ENCODE results near the gene KSR2. TPM values are rescaled to one million over a fixed set of nuclear protein-coding genes. Genes with fewer than 3 reads are reported as not detected.

Gene KSR2
- total RNA-seq, 2 donors from 2014 or later: 0.07 to 0.08 TPM

DNA sequence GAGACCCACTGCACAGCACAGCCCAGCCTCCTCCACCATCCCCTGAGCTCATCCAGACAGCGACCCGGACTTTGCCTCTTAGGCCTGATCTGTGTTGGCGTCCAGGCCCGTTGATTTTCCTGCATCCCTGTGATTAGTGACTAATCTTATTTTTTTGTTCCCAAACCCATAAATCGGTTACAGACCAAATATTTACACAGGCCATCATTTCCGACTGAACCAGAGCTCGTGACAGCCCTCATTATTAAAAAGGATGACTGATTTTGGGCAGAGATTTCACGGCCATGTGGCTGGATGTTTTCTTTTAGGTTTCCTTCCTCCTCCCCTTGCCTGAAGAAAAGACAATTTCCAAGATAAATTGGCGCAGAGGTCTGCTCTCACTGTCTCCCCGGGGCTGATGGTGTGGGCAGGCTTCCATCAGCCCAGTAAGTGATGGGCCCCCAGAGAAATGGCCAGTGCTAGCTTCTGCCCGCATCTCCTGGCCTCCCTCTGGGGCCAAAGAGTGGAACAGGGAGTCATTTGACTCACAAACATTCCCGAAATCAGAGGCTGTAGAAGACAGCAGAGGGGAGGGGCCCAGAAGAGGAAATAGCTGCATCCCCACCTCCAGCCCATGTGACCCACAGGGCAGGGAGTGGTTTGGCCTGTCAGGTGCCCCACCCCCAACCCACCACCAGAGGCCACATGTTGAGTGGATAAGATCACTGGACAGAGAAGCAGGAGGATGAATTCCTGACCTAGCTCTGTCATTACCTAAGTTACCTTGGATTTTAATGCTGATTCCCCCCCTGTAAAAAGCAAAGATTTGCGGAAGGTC is 283.5 kb downstream of the KSR2 start:
- no peaks in the 10 kb centered on the region for H3K36me3 ChIP-seq
- H3K9me3 ChIP-seq: no peaks in the 10 kb centered on the region
- TF ChIP-seq, protein P1, sequence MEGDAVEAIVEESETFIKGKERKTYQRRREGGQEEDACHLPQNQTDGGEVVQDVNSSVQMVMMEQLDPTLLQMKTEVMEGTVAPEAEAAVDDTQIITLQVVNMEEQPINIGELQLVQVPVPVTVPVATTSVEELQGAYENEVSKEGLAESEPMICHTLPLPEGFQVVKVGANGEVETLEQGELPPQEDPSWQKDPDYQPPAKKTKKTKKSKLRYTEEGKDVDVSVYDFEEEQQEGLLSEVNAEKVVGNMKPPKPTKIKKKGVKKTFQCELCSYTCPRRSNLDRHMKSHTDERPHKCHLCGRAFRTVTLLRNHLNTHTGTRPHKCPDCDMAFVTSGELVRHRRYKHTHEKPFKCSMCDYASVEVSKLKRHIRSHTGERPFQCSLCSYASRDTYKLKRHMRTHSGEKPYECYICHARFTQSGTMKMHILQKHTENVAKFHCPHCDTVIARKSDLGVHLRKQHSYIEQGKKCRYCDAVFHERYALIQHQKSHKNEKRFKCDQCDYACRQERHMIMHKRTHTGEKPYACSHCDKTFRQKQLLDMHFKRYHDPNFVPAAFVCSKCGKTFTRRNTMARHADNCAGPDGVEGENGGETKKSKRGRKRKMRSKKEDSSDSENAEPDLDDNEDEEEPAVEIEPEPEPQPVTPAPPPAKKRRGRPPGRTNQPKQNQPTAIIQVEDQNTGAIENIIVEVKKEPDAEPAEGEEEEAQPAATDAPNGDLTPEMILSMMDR (IDR thresholded peaks at IDR 0.05): no peak
- DNase-seq (ENCODE audit: low spot score): no peak
- no peaks in the 10 kb centered on the region for H3K27me3 ChIP-seq
- no peaks in the 10 kb centered on the region for H3K4me1 ChIP-seq
- H3K27ac ChIP-seq: no peak overlapping the region
- no peak overlapping the region for H3K4me3 ChIP-seq

DNA sequence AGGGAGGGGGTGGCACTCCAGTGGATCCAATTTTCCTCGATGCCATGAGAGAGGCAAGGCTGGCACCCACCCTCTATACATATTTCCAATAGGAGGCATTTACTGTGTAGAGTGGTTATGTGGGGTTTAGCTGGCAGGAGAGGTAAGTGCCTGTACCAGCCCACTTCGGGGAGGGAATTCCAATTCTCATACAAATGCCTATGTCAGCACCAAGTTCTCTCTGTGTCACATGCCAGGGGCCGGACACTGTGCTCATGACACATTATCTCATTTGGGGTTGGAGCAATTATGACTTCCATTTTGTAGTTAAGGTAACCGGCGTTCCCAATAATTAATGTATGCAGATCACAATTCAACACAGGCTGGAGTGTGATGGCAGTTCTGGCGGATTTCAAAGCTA is 284.3 kb downstream of the KSR2 start:
- Histone ChIP-seq H3K36me3 (no peaks in the 10 kb centered on the region), H3K9me3 (no peaks in the 10 kb centered on the region), H3K4me3 (no peak overlapping the region), H3K27me3 (no peaks in the 10 kb centered on the region), H3K4me1 (no peaks in the 10 kb centered on the region), H3K27ac (no peak overlapping the region)
- no peak for DNase-seq (ENCODE audit: low spot score)
- TF ChIP-seq, protein P1 (IDR thresholded peaks at IDR 0.05): no peak

GRCh38 chr12:117680312-117680711 is 288.5 kb downstream of the KSR2 start:
- TF ChIP-seq, protein P1 (IDR thresholded peaks at IDR 0.05): no peak
- no peak overlapping the region for H3K27ac ChIP-seq
- H3K4me3 ChIP-seq: no peak overlapping the region
- no peaks in the 10 kb centered on the region for H3K4me1 ChIP-seq
- H3K36me3 ChIP-seq: no peaks in the 10 kb centered on the region
- H3K9me3 ChIP-seq: no peaks in the 10 kb centered on the region
- H3K27me3 ChIP-seq: no peaks in the 10 kb centered on the region
- DNase-seq (ENCODE audit: low spot score): no peak

DNA sequence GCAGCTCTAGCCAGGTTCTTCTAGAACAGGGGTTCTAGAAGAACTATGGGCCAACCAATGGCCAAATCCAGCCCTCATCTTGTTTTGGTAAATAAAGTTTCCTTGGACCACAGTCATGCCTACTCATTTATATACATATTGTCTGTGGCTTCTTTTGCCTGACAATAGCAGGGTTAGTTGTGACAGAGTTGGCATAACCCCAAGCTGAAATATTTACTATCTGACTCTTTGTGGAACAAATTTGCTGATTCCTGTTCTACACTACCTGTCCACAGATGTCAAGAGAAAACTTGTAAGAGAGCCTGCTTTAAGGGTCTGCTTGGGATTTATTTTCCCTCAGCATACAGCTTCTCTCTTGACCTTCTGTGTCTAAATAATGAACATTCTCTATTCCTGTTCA is 289.0 kb downstream of the KSR2 start:
- Histone ChIP-seq H3K27ac (no peak overlapping the region), H3K27me3 (no peaks in the 10 kb centered on the region), H3K4me1 (no peaks in the 10 kb centered on the region), H3K9me3 (no peaks in the 10 kb centered on the region), H3K4me3 (no peak overlapping the region), H3K36me3 (no peaks in the 10 kb centered on the region)
- TF ChIP-seq, protein P1 (IDR thresholded peaks at IDR 0.05): no peak
- no peak for DNase-seq (ENCODE audit: low spot score)

- Histone ChIP-seq H3K36me3 (no peaks in the 10 kb centered on the region), H3K27ac (no peak overlapping the region), H3K4me1 (no peaks in the 10 kb centered on the region), H3K4me3 (no peak overlapping the region), H3K9me3 (no peaks in the 10 kb centered on the region), H3K27me3 (no peaks in the 10 kb centered on the region)
- TF ChIP-seq, protein P1 (IDR thresholded peaks at IDR 0.05): no peak
- DNase-seq (ENCODE audit: low spot score): no peak
These were observed 294.0 kb downstream of the KSR2 start for GRCh38 chr12:117674763-117675162.

DNA sequence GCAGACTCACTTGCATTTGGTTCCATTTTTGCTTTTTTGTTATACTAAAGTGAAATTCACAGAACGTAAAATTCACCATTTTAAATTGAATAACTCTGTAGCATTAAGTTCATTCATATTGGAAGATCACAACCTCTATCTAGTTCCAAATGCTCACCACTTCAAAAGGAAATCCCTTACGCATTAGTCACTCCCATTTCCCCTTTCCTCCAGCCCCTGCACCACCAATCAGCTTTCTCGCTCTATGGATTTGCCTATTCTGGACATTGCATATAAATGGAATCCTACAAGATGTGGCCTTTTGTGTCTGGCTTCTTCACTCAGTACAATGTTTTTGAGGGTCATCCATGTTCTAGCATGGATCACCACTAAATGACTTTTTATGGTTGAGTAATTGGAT is 294.5 kb downstream of the KSR2 start:
- TF ChIP-seq, protein P1 (IDR thresholded peaks at IDR 0.05): no peak
- Histone ChIP-seq H3K36me3 (no peaks in the 10 kb centered on the region), H3K27ac (no peak overlapping the region), H3K4me1 (no peaks in the 10 kb centered on the region), H3K4me3 (no peak overlapping the region), H3K9me3 (no peaks in the 10 kb centered on the region), H3K27me3 (no peaks in the 10 kb centered on the region)
- DNase-seq (ENCODE audit: low spot score): no peak

All from right atrium auricular region (tissue), 2 donors.